ENCODE measurements around the gene TPH2. TPM values are rescaled to one million over a fixed set of nuclear protein-coding genes. Genes with fewer than 3 reads are reported as not detected.

TPH2 gene
- total and polyA plus RNA-seq, 9 of the 15 experiments (the other 6 are each of a cell fraction or from before 2014, with no cell fraction given): 0.06 to 0.28 (median 0.14) TPM; not detected in 4

DNA sequence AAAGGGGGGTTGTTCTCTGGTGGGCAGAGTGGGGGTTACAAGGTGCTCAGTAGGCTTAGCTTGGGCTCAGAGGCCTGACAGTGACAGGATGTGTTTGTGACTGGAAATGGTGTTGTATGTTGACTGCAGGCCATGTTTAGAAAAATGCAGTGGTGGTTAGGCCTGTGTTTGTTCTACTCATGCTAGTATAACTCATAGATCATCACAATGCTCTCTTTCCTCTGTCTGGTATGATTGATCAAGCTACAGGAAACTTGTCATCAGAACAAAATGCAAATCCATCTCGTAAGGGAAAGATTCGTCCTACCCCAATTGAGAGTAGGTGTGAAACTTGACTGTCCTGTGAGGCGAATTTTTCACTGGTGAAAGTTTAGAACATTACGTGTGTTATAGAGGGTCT lies 11.8 kb downstream of the TPH2 start:
- Histone ChIP-seq H3K9ac (ENCODE audit: insufficient read depth in 1 of 2, low read depth in 2 of 2, low read length in 2 of 2) (no peak overlapping the region), H3K27me3 (ENCODE audit: control insufficient read depth in 2 of 2, insufficient read depth in 2 of 2, low read length in 2 of 2) (peaks cover 0 to 5% of the 10 kb centered on the region in 2 experiments; a peak in 4 of 5 replicates), H3K27ac (ENCODE audit: extremely low read depth, low read depth, low read length) (no peak overlapping the region), H3K4me1 (replicated peaks in 1 of 2; ENCODE audit: control insufficient read depth in 2 of 2, insufficient read depth in 2 of 2, low read length in 2 of 2) (no peaks in the 10 kb centered on the region), H3K79me2 (ENCODE audit: control insufficient read depth, insufficient read depth, low read length) (no peaks in the 10 kb centered on the region), H3K36me3 (ENCODE audit: control insufficient read depth, insufficient read depth, low read length) (no peaks in the 10 kb centered on the region), H4K20me1 (replicated peaks; ENCODE audit: control insufficient read depth, insufficient read depth, low read length) (no peaks in the 10 kb centered on the region), H2AFZ (ENCODE audit: low read depth, low read length) (no peak overlapping the region), H3K4me3 (no peak overlapping the region), H3K9me1 (ENCODE audit: control insufficient read depth, insufficient read depth, low read length) (no peaks in the 10 kb centered on the region), H3K4me2 (ENCODE audit: insufficient read depth, low read length) (no peak overlapping the region), H3K9me3 (replicated peaks; ENCODE audit: control insufficient read depth, insufficient read depth, low read depth, low read length) (no peaks in the 10 kb centered on the region)
- FAIRE-seq: no peak
- in situ Hi-C loops (cut with MboI) (no loop called here), intact Hi-C loops (cut with micrococcal nuclease) (no loop called here)
- WGBS (ENCODE audit: insufficient coverage, low coverage, missing lambda C conversion rate): 3% methylated on average over 3 of the region's 4 CpGs
- BruUV-seq (replicated peaks): no TSS peak
- no peak for DNase-seq (ENCODE audit: extremely low read depth in 1 of 4, low spot score in 3 of 4)
- ATAC-seq: no peak
- CTCF ChIA-PET (ENCODE audit: low intra/inter-chr PET ratio): no interaction called here
- POLR2A ChIA-PET: interaction anchor here (0.6 to 1.9 kb wide), 2 partner anchors 8 to 363 kb away, joined by 3 to 5 read pairs; no protein-coding TSS in a partner anchor
- TF ChIP-seq ZNF224 (CRISPR knock-in tag; IDR thresholded peaks at IDR 0.05) (no peak), C11orf30 (IDR thresholded peaks at IDR 0.05; ENCODE audit: low read depth) (no peak), FOXA1 (IDR thresholded peaks at IDR 0.05; ENCODE audit: borderline replicate concordance) (no peak), ZNF197 (CRISPR knock-in tag; IDR thresholded peaks at IDR 0.05; ENCODE audit: low read depth) (no peak), ZFPM2 (CRISPR knock-in tag; IDR thresholded peaks at IDR 0.05) (no peak), SAFB (IDR thresholded peaks at IDR 0.05; ENCODE audit: borderline replicate concordance, low read depth, low read length) (no peak), NCOA2 (IDR thresholded peaks at IDR 0.05; ENCODE audit: partially characterized antibody in 2 of 2) (no peak), ARID2 (IDR thresholded peaks at IDR 0.05) (no peak), CBX8 (IDR thresholded peaks at IDR 0.05; ENCODE audit: borderline replicate concordance, extremely low read depth, low read depth, low read length, poor library complexity, severe bottlenecking) (no peak), MAFG (tag; conservative IDR thresholded peaks at IDR 0.05) (no peak), NBN (IDR thresholded peaks at IDR 0.05; ENCODE audit: low read depth) (no peak)
- TF ChIP-seq, protein P1, sequence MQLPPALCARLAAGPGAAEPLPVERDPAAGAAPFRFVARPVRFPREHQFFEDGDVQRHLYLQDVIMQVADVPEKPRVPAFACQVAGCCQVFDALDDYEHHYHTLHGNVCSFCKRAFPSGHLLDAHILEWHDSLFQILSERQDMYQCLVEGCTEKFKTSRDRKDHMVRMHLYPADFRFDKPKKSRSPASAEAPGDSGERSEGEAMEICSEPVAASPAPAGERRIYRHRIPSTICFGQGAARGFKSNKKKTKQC (CRISPR knock-in tag; IDR thresholded peaks at IDR 0.05): no peak
- TF ChIP-seq, protein P2, sequence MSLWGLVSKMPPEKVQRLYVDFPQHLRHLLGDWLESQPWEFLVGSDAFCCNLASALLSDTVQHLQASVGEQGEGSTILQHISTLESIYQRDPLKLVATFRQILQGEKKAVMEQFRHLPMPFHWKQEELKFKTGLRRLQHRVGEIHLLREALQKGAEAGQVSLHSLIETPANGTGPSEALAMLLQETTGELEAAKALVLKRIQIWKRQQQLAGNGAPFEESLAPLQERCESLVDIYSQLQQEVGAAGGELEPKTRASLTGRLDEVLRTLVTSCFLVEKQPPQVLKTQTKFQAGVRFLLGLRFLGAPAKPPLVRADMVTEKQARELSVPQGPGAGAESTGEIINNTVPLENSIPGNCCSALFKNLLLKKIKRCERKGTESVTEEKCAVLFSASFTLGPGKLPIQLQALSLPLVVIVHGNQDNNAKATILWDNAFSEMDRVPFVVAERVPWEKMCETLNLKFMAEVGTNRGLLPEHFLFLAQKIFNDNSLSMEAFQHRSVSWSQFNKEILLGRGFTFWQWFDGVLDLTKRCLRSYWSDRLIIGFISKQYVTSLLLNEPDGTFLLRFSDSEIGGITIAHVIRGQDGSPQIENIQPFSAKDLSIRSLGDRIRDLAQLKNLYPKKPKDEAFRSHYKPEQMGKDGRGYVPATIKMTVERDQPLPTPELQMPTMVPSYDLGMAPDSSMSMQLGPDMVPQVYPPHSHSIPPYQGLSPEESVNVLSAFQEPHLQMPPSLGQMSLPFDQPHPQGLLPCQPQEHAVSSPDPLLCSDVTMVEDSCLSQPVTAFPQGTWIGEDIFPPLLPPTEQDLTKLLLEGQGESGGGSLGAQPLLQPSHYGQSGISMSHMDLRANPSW (CRISPR knock-in tag; IDR thresholded peaks at IDR 0.05): no peak
- TF ChIP-seq, protein P3, sequence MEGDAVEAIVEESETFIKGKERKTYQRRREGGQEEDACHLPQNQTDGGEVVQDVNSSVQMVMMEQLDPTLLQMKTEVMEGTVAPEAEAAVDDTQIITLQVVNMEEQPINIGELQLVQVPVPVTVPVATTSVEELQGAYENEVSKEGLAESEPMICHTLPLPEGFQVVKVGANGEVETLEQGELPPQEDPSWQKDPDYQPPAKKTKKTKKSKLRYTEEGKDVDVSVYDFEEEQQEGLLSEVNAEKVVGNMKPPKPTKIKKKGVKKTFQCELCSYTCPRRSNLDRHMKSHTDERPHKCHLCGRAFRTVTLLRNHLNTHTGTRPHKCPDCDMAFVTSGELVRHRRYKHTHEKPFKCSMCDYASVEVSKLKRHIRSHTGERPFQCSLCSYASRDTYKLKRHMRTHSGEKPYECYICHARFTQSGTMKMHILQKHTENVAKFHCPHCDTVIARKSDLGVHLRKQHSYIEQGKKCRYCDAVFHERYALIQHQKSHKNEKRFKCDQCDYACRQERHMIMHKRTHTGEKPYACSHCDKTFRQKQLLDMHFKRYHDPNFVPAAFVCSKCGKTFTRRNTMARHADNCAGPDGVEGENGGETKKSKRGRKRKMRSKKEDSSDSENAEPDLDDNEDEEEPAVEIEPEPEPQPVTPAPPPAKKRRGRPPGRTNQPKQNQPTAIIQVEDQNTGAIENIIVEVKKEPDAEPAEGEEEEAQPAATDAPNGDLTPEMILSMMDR (IDR thresholded peaks at IDR 0.05 in 2 of 3, conservative IDR thresholded peaks at IDR 0.05 in 1 of 3; ENCODE audit: insufficient read depth in 2 of 3, low read depth in 1 of 3, low read length in 3 of 3): no peak
- TF ChIP-seq, protein P4, sequence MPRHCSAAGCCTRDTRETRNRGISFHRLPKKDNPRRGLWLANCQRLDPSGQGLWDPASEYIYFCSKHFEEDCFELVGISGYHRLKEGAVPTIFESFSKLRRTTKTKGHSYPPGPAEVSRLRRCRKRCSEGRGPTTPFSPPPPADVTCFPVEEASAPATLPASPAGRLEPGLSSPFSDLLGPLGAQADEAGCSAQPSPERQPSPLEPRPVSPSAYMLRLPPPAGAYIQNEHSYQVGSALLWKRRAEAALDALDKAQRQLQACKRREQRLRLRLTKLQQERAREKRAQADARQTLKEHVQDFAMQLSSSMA (CRISPR knock-in tag; IDR thresholded peaks at IDR 0.05): no peak

All from K562 (cell line).